HS-5 (cell line): ENCODE measurements around the gene FFAR2.

Source experiments
- DNase-seq: peaks from one replicate; pipeline ENCODE4 v3.0.0-alpha.2; 2012; ENCODE audit warnings: low read depth

FFAR2 gene

GRCh38 chr19:35425682-35426081, 22.4 kb upstream of the FFAR2 start:
- no peak for DNase-seq

GRCh38 chr19:35427187-35427586, 20.9 kb upstream of the FFAR2 start:
- no peak for DNase-seq

- no peak for DNase-seq
Observed at GRCh38 chr19:35429698-35430408, 18.2 kb upstream of the FFAR2 start.

- no peak for DNase-seq
Observed at GRCh38 chr19:35430409-35431144, 17.5 kb upstream of the FFAR2 start.

- no peak for DNase-seq
Observed at GRCh38 chr19:35431145-35431807, 16.8 kb upstream of the FFAR2 start.

GRCh38 chr19:35432911-35433310, 15.1 kb upstream of the FFAR2 start:
- no peak for DNase-seq

GRCh38 chr19:35433448-35433847, 14.6 kb upstream of the FFAR2 start:
- DNase-seq: no peak

GRCh38 chr19:35435896-35436295, 12.2 kb upstream of the FFAR2 start:
- no peak for DNase-seq

- peak; percentile 11 for DNase-seq
Observed at GRCh38 chr19:35436477-35437405, 11.3 kb upstream of the FFAR2 start.

GRCh38 chr19:35437406-35437951, 10.6 kb upstream of the FFAR2 start:
- no peak for DNase-seq

GRCh38 chr19:35438096-35438495, 10.0 kb upstream of the FFAR2 start:
- no peak for DNase-seq

- no peak for DNase-seq
Observed at GRCh38 chr19:35438527-35438926, 9.5 kb upstream of the FFAR2 start.

- DNase-seq: no peak
Observed at GRCh38 chr19:35439921-35440320, 8.1 kb upstream of the FFAR2 start.

GRCh38 chr19:35442091-35442490, 6.0 kb upstream of the FFAR2 start:
- DNase-seq: no peak

GRCh38 chr19:35444735-35445134, 3.3 kb upstream of the FFAR2 start:
- no peak for DNase-seq

- DNase-seq: no peak
Observed at GRCh38 chr19:35445826-35446593, 2.0 kb upstream of the FFAR2 start.

- DNase-seq: no peak
Observed at GRCh38 chr19:35449359-35450043, 1.4 kb downstream of the FFAR2 start.

- DNase-seq: no peak
Observed at GRCh38 chr19:35451338-35452096, 3.5 kb downstream of the FFAR2 start.

- DNase-seq: no peak
Observed at GRCh38 chr19:35454663-35455062, 6.6 kb downstream of the FFAR2 start.
